IPS DF 19.7 (cell line): Measurements from ENCODE around the gene GLIS1.

Source experiments
- DNase-seq: peaks from one replicate; pipeline ENCODE4 v3.0.0-alpha.2; 2013; ENCODE audit warnings: low read depth, low spot score

Gene GLIS1

DNA sequence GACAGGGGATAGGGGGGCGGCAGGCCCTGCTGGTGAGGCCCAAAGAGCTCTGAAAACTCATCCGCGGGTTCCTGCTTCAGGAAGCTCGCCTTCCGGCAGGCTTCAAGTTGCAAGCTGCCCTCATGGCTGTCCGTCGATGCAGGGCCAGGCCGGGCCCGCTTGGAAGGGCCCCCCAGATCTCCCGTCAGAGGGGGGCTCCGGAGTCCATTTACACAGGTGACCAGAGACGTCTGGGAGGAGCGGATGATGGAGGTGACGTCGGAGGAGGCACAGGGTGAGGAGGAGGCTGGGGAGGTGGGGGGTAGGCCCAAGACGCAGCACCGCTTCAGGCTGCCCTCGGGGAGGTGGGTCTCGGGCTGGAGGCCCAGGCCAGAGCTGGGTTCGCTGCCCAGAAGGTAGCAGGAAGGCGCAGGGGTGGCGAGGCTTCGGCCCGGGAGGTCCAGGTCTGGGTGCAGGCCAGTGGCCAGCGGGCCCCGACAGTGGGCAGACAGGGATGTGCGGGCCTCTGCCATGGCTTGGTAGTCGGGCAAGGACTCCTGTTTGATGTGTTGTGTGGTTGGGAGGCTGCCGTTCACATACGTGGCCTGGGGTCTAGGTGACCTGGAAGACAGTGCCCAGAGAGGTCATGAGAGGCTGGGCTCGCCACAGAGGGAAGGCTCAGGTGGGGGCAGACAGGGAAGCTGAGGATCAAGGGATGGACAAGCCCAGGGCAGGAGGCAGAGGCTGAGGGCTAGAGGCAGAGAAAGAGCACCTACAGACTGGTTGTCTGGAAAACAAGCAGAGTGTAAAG lies 144.4 kb downstream of the GLIS1 start:
- no peak for DNase-seq

DNA sequence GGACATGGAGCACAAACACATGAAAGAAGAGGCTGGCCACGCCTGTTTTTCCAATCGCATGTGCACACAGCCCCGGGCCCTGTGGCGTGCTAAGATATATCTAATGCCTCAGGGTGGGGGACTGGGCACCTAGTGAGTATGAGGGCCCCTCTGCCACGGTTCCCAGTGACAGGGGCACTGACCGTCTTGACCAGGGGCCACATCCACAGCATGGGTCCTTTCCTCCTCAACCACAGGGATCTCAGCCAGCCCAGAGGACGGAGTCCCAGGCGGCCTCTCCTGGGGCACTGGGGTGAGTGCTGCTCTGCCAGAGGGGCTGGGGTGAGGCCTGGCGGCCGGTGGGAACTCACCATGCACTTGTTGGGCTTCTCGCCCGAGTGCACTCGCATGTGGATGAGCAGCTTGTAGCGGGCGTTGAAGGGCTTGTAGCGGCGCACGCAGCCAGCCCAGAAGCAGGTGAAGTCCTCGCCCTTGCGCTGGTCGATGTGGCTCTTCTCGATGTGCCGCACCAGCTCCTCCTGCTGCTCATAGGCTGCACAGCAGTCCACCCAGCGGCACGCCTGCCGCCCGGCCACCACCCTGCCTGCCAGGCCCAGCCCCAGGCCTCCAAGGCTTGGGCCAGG lies 145.1 kb downstream of the GLIS1 start:
- peak; percentile 74 for DNase-seq

DNA sequence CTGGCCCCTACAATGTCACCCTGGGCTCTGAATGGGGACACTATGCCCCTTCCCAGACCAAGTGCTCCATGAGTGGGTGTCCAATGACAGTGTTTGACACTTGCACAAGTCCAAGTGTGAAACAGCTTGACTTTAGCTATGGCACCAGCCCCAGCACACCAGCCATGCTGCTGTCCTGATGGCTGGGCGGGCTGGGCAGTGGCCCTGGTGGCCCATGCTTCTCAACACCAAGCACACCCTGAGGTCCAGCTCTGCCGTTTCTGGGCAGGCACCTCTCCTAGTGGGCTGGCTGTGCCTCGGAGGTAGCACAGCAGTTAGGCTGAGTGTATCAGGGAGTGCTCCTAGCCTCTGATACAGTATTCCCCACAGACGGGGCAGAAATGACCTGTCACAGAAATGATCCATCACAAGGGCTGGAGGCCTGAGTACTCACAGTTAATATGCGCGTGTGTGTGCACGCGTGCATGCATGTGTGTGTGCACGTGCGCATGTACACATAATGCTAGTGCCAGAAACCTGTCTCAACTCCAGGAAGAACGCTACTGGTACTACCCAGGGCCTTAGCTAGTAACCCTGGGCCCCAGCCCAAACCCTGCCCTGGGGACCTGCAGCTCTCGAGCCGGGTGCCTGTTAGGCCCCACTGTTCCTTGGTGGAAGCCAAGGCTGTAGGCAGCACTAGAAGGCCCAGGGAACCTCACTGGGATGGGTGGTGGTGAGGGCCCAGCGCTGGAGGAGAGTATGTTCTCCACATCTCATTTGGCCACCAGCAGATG lies 145.8 kb downstream of the GLIS1 start:
- DNase-seq: no peak

DNA sequence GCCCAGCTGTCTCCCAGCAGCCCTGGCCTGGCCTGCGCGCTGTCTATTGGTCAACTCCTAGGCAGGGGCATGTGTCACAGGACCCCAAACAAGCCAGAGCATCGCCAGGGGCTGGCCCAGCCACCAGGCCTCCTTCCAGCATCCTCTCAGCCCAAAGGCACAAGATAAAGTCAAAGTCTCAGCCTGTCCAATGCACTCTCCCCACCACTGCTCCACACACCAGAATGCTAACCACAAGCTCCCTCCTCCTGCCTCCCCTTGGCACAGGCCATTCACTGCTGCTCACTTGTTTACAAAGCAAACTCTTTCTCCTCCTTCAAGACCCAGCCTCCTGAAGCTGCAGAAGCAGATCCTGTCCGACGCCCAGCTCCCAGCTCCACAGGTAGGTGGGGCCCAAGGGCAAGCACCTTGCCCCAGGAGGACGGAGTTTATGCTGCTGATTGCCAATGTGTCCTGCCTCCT lies 146.4 kb downstream of the GLIS1 start:
- no peak for DNase-seq

DNA sequence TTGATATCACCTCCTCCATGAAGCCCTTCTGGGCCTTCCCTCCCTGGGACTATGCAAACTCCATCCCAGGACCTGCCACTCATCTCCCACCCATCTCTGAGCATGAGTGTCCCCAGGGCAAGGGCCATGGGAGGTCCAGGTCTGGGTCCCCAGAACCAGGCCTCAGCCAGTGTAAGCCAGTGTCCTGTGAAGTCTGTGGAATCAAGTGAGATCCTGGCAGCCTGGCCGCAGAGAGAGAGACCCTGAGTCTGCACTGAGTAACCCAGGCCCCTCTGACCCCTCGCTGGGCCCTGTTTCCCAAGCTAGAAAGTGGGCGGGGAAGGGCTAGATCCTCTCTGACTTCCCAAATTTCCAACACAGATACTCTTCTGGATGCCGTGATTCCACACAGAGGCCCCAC lies 147.0 kb downstream of the GLIS1 start:
- no peak for DNase-seq

DNA sequence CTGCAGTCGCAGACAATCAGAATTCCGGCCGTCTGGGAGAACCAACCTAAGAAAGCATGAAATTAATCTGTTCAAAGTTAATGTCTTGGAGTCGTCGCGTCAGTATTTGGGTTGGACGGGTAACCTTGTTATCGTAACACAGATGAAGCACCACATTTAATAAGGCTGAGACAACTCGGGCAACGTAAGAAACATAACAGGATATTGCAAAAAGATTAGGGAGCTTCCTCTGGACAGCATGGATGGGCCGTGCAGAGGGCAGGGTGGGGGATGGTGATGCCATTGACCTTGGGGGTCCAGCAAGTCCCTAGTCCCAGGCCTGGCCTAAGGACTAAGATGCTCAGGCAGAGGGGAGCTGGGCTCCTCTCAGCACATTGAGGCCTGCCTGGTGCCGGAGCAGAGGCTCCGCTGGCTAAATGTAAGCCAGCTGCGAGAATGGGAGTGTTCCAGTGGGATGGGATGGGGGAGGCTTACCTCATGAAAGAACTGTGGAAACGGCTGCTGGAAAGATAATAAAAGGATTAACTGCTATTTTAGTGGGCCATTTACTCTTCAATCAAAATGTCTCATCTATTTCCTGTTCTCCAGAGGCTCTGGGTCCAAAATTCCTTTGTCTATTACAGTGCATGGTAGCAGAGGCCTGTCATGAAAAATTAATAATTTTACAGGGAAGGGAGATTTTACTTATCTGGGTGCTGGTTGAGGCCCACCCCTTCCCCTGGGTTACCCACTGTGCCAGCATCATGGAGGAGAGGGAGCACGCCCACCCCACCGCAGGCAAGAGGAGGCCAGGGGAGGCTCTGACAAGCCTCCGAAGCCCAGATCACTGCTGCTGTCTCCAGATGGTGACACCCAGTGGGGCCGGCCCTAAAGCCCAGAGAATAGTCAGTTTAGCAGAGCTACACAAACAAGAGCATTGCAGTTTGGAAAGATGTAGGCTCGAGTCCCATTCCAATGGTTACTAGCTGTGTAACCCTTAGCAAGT lies 148.1 kb downstream of the GLIS1 start:
- no peak for DNase-seq

DNA sequence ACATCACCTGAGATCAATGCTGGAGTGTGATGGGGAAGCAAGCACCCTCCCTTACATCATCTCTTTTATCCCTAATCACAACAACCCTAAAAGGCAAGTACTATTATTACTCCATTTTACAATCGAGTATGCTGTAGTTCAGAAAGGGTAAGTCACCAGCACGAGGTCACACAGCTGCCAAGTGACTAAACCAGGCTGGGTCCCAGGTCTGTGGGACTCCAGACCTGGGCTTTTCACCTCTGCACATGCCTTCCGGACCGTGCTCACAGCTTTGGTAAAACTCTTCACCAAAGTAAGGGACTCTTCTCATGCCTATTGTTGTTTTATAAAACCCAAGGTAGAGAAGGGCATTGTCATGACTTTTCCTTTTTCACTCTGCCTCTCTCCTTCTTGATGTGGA lies 148.9 kb downstream of the GLIS1 start:
- DNase-seq: no peak

DNA sequence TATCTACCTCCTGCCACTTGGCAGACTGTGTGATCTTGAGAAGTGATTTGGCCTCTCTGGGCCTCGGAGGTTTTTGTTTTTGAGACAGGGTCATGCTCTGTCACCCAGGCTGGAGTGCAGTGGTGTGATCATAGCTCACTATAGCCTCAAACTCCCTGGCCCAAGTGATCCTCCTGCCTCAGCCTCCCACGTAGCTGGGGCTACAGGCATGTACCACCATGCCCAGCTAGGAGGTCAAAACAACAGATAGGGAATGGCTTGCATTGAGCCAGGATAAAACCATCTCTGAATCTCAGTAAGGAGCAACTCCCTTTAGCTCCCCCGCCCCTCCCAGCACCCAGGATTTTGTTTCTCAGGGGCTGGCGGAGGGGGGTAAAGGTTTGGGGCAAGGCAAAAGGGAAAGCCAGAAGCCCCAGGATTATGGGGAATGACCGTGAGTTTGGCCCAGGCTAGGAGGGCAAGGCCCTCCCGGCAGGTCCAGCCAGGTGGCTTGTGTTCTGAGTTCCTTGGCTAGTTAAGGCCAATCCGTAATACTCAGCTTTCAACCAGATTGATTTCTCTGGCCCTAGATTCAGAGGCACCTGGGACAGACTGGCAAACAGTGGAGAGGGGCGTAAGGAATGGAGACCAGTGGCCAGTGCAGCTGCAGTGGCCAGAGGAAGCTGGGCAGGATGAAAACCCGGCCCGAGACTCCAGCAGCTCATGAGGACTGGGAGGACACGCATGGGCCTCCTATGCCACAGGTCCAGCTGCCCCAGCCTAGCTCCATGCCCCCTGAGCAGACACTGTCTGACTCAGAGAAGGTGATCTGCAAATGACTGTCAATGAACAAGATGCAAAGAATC lies 149.7 kb downstream of the GLIS1 start:
- DNase-seq: no peak

DNA sequence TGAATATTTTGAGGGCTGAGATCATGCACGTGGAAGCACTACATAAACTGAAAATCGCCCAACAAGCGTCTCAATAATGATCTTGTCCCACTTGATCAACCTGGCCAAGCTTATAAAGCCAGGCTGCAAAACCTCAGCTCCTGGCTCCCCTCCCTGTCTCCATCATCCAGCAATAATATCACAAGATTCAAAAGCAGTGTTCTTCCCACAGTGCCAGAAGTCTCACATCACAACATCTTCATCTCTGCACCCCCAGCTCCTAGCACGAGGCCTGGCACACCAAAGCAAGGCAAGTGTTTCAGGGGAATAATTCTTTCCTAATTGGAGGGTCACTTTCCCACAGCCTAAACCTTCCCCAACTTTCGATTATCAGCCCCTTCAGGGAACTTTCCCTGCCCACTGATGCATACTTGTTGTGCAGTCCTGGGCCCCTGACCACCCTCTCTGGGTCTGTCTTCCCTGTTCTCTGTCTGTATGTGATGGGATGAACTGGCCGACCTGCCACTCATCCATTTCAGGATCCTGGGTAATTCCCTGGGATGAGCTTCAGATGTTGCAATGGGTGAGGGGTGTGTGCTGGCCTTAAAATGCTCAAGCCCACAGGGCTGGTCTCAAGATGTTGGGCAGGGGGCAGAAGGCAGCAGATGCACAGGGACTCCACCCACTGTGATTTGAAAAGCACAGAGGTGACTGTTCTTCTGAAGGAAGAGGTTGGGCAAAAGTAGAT lies 150.7 kb downstream of the GLIS1 start:
- no peak for DNase-seq

DNA sequence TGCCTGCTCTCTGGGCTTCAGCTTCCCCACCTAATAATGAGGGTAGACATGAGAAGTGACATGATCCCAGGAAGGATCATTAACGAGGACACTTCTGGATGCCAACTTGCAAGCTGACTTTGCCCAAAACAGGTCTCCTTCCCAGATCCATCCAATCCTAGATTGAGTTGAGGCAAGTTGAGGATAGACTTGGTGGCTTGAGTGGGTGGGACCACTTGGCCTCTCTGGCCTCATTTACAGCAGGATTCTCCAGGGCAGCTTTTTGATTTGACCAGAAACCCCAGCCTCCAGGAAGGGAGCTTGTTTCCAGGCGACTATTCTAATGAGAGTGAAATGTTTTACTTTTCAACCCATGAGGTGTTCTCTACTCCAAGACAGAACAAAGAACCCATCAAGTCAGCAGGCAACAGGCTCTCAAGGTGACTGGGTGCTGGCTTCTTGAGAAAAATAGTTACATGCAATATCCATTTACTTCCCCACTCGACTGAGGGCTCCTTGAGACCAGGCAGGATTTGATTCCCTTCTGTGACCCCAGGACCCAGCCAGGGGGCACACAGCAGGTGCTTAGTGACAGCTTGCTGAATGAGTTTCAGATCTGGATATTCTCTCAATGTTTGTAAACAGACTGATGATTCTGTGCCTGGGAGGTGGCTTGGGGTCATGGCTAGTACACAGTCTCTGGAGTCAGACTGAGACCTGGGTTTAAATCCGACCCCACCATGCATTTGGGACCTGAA lies 151.5 kb downstream of the GLIS1 start:
- no peak for DNase-seq

DNA sequence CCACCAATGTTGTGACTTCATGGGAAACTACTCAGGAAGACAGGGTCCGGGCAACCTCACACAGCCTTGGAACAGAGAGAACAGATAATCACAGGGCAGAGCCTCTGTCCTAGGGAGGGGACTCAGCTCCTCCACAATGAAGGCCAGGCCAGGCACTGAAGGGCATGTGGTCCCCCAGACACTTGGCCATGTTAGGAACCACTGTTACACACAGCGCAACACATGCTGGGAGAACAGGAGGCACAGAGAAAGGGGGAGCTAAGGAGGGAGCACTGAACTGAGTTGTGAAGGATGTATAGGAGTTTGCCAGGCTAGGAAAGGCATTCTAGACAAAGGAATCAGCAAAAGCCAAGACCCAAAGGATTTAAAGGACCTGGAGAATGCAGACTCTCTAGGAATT lies 152.2 kb downstream of the GLIS1 start:
- no peak for DNase-seq

DNA sequence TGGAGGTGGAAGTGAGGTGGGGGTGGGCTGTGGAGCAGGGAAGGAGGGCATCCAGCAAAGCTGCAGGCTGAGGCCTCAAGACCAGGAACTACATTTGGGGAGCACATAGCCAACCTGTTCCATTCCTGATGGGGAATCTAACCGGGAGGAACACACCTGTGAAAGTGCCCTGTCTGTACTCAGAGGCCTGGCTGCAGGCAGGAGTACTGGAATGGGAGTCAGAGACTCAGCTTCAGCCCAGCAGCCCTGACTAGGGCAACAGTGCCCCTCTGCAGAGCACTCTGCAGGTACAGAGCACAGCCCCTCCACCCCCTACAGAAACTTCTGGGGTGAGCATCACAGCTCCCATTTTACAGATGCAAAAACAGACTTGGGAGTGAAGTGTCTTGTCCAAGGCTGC lies 153.4 kb downstream of the GLIS1 start:
- DNase-seq: no peak

DNA sequence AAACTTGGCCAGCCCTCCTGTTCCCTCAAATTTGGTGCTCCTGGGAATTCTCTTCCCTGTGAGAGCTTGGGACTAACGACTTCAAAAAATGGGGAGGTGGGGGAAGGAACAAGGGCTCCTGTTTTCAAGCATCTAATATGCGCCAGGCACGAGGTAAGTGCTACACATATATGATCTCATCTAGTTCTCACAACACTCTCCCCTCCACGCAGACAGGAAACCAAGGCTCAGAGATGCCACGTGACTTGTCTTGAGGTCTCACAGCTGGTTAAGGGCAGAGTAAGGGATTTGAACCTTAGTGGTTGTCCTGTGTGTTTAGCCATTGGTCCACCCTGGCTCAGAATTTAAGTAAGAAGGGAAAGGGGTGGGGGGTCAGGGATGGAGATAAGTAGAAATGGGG lies 153.8 kb downstream of the GLIS1 start:
- DNase-seq: no peak

DNA sequence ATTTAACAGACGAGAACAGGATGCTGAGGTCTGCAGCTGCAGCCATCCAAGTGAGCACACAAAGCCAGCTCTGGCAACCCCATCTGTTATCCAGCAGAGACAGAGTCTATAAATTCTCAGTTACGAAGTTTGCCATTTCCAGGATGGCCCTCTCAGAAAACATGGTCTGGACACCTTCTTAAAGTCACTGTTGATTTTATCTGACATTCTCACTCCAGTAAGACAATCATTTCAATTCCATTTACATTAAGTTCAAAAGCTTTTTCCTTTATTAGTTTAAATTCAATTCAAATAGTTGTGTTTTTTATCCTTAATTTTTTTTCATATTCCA lies 154.2 kb downstream of the GLIS1 start:
- DNase-seq: no peak

DNA sequence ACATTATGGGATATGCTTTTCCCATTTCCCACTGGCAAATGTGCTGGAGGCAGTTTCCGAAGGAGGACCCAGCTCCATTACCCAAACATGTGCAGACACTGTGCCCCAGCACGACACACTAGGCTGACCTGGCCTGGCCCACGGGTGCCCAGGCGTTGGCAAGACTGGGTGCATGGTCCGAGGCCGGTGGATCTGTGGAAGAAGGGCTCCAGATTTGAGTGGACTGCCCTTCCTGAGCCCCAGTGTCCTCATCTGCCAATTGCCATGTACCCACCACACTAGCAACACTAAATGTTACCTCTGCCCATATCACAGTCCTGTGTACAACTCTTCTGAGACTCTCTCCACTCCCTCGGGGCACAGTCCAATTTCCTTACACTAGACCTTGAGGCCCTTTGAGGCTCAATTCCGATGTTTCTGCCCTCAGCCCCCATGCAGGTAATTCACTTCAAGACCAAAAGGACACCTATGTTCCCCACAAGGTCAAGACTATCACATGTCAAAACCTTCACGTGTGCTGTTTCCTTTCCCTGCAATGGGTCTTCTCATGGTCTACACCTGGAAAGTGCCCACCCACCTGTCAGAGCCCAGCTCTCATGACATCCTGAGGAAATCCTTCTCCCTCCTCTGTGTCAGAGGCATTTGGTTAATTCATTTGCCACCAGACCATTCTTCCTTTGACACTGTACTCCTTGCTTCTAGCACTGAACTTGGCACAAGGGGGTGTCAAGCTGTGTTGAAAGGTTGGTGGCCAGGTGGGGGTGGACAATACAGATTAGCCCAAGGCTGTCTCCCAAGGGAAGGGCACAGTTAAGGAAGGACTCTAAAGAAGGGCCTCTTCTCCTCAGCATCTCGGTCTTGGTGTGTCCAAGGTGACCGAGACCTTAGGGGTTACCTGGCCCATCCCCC lies 154.8 kb downstream of the GLIS1 start:
- no peak for DNase-seq

DNA sequence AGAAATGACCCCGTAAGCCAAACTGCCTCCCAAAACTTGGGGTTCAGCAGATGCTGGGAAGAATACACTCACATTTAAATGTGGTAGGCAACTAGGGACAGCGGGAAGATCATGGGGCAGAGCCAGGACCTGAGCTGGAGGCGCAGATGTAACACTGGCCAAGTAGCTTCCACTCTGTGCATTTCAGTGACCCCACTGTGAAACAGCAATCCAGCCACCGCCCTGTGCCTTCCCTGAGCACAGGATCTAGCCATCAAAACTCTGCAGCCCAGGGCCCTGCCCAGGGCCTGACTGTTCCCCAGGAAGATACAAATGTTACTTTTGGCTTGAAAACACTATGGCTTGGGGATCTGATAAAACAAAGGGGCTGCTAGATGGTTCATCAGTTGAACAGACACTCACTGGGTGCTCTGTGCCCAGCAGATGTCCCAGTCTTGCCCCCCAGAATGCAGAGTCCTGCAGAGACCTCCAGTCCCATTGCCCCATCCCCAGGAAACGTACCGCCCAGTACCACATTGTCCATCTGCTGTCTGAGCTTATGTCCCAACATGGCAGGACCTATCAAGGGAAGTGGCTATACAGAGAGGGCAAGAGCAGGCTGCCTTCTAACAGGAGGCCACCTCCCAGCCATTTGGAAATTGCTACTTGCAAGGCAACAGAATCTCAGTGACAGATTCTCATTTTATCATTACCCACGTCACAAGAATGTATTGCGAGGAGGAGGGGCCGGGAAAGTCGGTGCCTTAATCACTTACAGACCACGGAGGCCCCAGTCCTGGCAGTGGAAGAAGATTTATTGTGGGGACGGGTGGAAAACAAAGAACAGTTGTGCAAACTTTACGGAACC lies 155.7 kb downstream of the GLIS1 start:
- DNase-seq: no peak
